Measurements from ENCODE around the gene FOXL3. TPM values are rescaled to one million over a fixed set of nuclear protein-coding genes. Genes with fewer than 3 reads are reported as not detected.

The FOXL3 gene
- total and polyA plus RNA-seq, 7 donors = not detected

DNA sequence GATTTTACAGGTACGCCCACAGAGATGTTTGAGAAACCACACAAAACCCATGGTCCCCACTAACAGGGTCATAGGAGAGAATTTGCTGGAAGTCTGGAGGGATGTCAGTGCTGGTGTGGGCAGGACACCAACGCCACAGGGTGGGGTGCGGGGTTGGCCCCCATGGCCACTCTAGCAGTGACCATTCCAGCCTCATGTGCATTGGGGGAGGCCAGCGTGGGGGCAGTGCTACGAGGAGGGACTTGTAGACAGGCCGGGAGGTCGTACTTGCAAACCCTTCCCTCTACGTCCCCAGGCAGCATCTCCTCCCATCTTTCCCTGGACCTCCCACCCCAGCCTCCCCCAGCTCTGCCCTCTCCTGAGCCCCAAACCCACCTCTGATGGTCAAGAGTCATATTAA is 34.0 kb downstream of the FOXL3 start:
- no peak for ATAC-seq
- peaks cover 0 to 5% (median 0%) of the 10 kb centered on the region in 3 donors for H3K27me3 ChIP-seq (ENCODE audit: insufficient read depth in 3 of 3, low read length in 2 of 3)
- intact Hi-C loops (cut with DNase I) = loop anchor here (2.0 to 10.0 kb wide), 4 partner anchors 313 to 551 kb away; partner anchors contain the start of gene GET4 (in 2 of the 2)

GRCh38 chr7:325051-325798 is 35.3 kb downstream of the FOXL3 start:
- H3K9me3 ChIP-seq = no peaks in the 10 kb centered on the region
- no peak for DNase-seq
- TF ChIP-seq CTCF (IDR thresholded peaks at IDR 0.05) = no peak
- 86 to 92% (median 89%) methylated on average over 20 of the region's 20 CpGs for WGBS, 3 donors
- H3K36me3 ChIP-seq (ENCODE audit: insufficient read depth in 1 of 2, low read depth in 1 of 2) = no peaks in the 10 kb centered on the region
- H3K4me1 ChIP-seq = no peaks in the 10 kb centered on the region
- intact Hi-C loops (cut with DNase I) = loop anchor here (2.0 to 10.0 kb wide), 2 partner anchors 312 to 550 kb away; partner anchors contain the start of gene GET4 (in 2 of the 2)
- peaks cover 0 to 3% (median 0%) of the 10 kb centered on the region in 3 donors for H3K27me3 ChIP-seq (ENCODE audit: insufficient read depth in 3 of 3, low read length in 2 of 3)
- no peak overlapping the region for H3K4me3 ChIP-seq
- no peak for ATAC-seq
- H3K27ac ChIP-seq = no peak overlapping the region

More for the DNA sequence above, 34.0 kb downstream of the FOXL3 start:
- TF ChIP-seq CTCF (IDR thresholded peaks at IDR 0.05) = no peak
- Histone ChIP-seq H3K36me3 (ENCODE audit: insufficient read depth in 1 of 2, low read depth in 1 of 2) (no peaks in the 10 kb centered on the region), H3K4me1 (no peaks in the 10 kb centered on the region), H3K9me3 (no peaks in the 10 kb centered on the region), H3K27ac (no peak overlapping the region), H3K4me3 (no peak overlapping the region)
- DNase-seq = no peak
- 82 to 87% (median 84%) methylated on average over 8 of the region's 8 CpGs for WGBS, 3 donors

GRCh38 chr7:325811-326210 is 35.8 kb downstream of the FOXL3 start:
- Histone ChIP-seq H3K36me3 (ENCODE audit: insufficient read depth in 1 of 2, low read depth in 1 of 2) (no peaks in the 10 kb centered on the region), H3K9me3 (no peaks in the 10 kb centered on the region), H3K27ac (no peak overlapping the region), H3K27me3 (ENCODE audit: insufficient read depth in 3 of 3, low read length in 2 of 3) (peaks cover 0 to 3% (median 3%) of the 10 kb centered on the region in 3 donors), H3K4me1 (no peaks in the 10 kb centered on the region), H3K4me3 (no peak overlapping the region)
- intact Hi-C loops (cut with DNase I) = loop anchor here (2.0 to 10.0 kb wide), 2 partner anchors 311 to 549 kb away; partner anchors contain the start of gene GET4 (in 2 of the 2)
- WGBS, 3 donors = 86 to 90% (median 88%) methylated on average over 11 of the region's 11 CpGs
- DNase-seq (no peak), ATAC-seq (no peak)
- no peak for TF ChIP-seq CTCF (IDR thresholded peaks at IDR 0.05)

GRCh38 chr7:326273-326672 is 36.3 kb downstream of the FOXL3 start:
- peak in 1 of 2 donors; percentile 44 for DNase-seq
- 92 to 95% (median 94%) methylated on average over 9 of the region's 9 CpGs for WGBS, 3 donors
- intact Hi-C loops (cut with DNase I) = loop anchor here (10.0 kb wide), 1 partner anchor 549 kb away; the partner anchor contains the start of gene GET4 (in 2 of the 2)
- Histone ChIP-seq H3K4me3 (no peak overlapping the region), H3K36me3 (ENCODE audit: insufficient read depth in 1 of 2, low read depth in 1 of 2) (no peaks in the 10 kb centered on the region), H3K27me3 (ENCODE audit: insufficient read depth in 3 of 3, low read length in 2 of 3) (peaks cover 0 to 7% (median 3%) of the 10 kb centered on the region in 3 donors), H3K4me1 (no peaks in the 10 kb centered on the region), H3K27ac (no peak overlapping the region), H3K9me3 (no peaks in the 10 kb centered on the region)
- no peak for TF ChIP-seq CTCF (IDR thresholded peaks at IDR 0.05)
- no peak for ATAC-seq

Measured in psoas muscle (tissue), 8 donors.